Hepatocyte (in vitro differentiated cells): ENCODE measurements around the gene NUP214. TPM values are rescaled to one million over a fixed set of nuclear protein-coding genes. Genes with fewer than 3 reads are reported as not detected.

Source experiments
- DNase-seq: peaks from one replicate; pipeline ENCODE4 v3.0.0-alpha.2; 2016; ENCODE audit warnings: low spot score
- H2AFZ ChIP-seq: fragments of 200-600 bp; sonication (generic); 2 replicates; pipeline ENCODE4 v1.6.0; 2016; ENCODE audit warnings: antibody characterized with exemption, mild to moderate bottlenecking
- H3K27ac ChIP-seq: fragments of 200-600 bp; sonication (generic); 2 replicates; pipeline ENCODE4 v1.5.1; 2016; ENCODE audit warnings: mild to moderate bottlenecking
- H3K27me3 ChIP-seq: fragments of 200-600 bp; sonication (generic); 2 replicates; pipeline ENCODE4 v1.6.1; 2016
- H3K36me3 ChIP-seq: fragments of 200-600 bp; sonication (generic); replicated peaks from 2 replicates; pipeline ENCODE4 v1.5.1; 2016; ENCODE audit warnings: low read depth; ENCODE audit not compliant: insufficient read depth
- H3K4me1 ChIP-seq: fragments of 200-600 bp; sonication (generic); 2 replicates; pipeline ENCODE4 v1.5.1; 2016; ENCODE audit warnings: mild to moderate bottlenecking, moderate library complexity; ENCODE audit not compliant: insufficient read depth
- H3K4me2 ChIP-seq: fragments of 200-600 bp; sonication (generic); 2 replicates; pipeline ENCODE4 v1.6.0; 2016
- H3K4me3 ChIP-seq: fragments of 200-600 bp; sonication (generic); 2 replicates; pipeline ENCODE4 v1.5.1; 2016; ENCODE audit warnings: mild to moderate bottlenecking
- H3K79me2 ChIP-seq: fragments of 200-600 bp; sonication (generic); 2 replicates; pipeline ENCODE4 v1.6.0; 2017; ENCODE audit warnings: mild to moderate bottlenecking
- H3K9me2 ChIP-seq: fragments of 200-600 bp; sonication (generic); replicated peaks from 2 replicates; pipeline ENCODE4 v1.6.0; 2017; ENCODE audit warnings: mild to moderate bottlenecking; ENCODE audit not compliant: insufficient read depth
- H3K9me3 ChIP-seq: fragments of 200-600 bp; sonication (generic); 2 replicates; pipeline ENCODE4 v1.5.1; 2016; ENCODE audit warnings: low read depth, mild to moderate bottlenecking
- H4K20me1 ChIP-seq: fragments of 200-600 bp; sonication (generic); 2 replicates; pipeline ENCODE4 v1.6.0; 2016; ENCODE audit warnings: mild to moderate bottlenecking; ENCODE audit not compliant: insufficient read depth, poor library complexity, severe bottlenecking
- EZH2 ChIP-seq: fragments of 200-600 bp; sonication (generic); IDR thresholded peaks from 2 replicates; pipeline ENCODE4 v1.6.1; 2016; ENCODE audit warnings: antibody characterized with exemption, mild to moderate bottlenecking, borderline replicate concordance
- EZH2phosphoT487 ChIP-seq: fragments of 200-600 bp; sonication (generic); IDR thresholded peaks from one replicate; pipeline ENCODE4 v1.6.1; 2018; ENCODE audit warnings: antibody characterized with exemption, mild to moderate bottlenecking, low read depth, moderate library complexity; ENCODE audit not compliant: unreplicated experiment, severe bottlenecking
- whole genome bisulfite sequencing: methylation state at CpG from one replicate; pipeline ENCODE4 v1.1.6; 2016; ENCODE audit warnings: low lambda C conversion rate; ENCODE audit errors: missing lambda C conversion rate; 5-methylcytosine and 5-hydroxymethylcytosine counted together
- polyA plus RNA-seq: library from polyadenylated mRNA; unstranded; fragments of >200 nt; fragmentation: Nextera tagmentation; extraction: Ambion mirVana; gene quantifications from 2 replicates; pipeline ENCODE4 v1.2.1, GENCODE V29; 2016
- total RNA-seq: library from RNA; depleted of rRNA; stranded (reverse); fragments of >200 nt; gene quantifications from 2 replicates; pipeline ENCODE4 v1.2.3, GENCODE V29; 2014
- TF ChIP-seq, protein P1 (sequence below): fragments of 200-600 bp; sonication (generic); IDR thresholded peaks from 2 replicates; pipeline ENCODE4 v1.5.1; 2016; ENCODE audit warnings: antibody characterized with exemption, mild to moderate bottlenecking; ENCODE audit not compliant: poor library complexity

The NUP214 gene
- total and polyA plus RNA-seq, 2 experiments from 2014 or later: 13.7 to 18.1 TPM

DNA sequence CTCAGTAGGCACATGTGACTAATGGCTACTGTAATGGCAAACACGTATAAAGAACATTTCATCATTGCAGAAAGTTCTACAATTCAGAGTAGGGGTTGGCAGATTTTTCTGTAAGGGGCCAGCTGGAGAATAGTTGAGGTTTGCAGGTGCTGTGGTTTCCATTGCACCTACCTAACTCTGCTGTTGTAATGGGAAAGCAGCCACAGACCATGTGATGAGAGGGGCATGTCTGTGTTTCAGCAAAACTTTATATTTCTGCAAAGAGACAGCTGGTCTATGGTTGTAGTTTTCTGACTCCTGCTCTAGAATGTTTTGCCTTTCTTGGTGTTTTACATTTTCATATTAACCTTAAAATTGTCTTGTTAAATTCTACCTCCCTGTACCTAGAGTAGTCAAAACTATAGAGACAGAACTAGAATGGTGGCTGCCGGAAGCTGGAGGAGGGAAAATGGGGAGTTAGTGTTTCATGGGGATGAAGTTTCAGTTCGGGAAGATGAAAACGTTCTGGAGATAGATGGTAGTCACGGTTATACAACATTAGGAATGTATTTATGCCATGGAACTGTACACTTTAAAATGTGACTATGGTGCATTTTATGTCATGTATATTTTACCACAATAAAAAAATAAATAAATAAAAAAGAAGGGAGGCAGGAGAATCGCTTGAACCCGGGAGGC lies 44.3 kb downstream of the NUP214 start:
- Histone ChIP-seq H3K4me3 (no peak overlapping the region), H3K27me3 (no peaks in the 10 kb centered on the region), H3K27ac (no peak overlapping the region), H2AFZ (no peak overlapping the region), H3K9me2 (no peaks in the 10 kb centered on the region), H4K20me1 (no peaks in the 10 kb centered on the region), H3K4me1 (no peaks in the 10 kb centered on the region), H3K4me2 (no peak overlapping the region), H3K9me3 (no peaks in the 10 kb centered on the region), H3K79me2 (peaks cover 11% of the 10 kb centered on the region), H3K36me3 (no peaks in the 10 kb centered on the region)
- TF ChIP-seq EZH2 (no peak), EZH2phosphoT487 (no peak)
- TF ChIP-seq, protein P1, sequence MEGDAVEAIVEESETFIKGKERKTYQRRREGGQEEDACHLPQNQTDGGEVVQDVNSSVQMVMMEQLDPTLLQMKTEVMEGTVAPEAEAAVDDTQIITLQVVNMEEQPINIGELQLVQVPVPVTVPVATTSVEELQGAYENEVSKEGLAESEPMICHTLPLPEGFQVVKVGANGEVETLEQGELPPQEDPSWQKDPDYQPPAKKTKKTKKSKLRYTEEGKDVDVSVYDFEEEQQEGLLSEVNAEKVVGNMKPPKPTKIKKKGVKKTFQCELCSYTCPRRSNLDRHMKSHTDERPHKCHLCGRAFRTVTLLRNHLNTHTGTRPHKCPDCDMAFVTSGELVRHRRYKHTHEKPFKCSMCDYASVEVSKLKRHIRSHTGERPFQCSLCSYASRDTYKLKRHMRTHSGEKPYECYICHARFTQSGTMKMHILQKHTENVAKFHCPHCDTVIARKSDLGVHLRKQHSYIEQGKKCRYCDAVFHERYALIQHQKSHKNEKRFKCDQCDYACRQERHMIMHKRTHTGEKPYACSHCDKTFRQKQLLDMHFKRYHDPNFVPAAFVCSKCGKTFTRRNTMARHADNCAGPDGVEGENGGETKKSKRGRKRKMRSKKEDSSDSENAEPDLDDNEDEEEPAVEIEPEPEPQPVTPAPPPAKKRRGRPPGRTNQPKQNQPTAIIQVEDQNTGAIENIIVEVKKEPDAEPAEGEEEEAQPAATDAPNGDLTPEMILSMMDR: no peak
- no peak for DNase-seq
- WGBS: 95% methylated on average over 7 of the region's 7 CpGs

DNA sequence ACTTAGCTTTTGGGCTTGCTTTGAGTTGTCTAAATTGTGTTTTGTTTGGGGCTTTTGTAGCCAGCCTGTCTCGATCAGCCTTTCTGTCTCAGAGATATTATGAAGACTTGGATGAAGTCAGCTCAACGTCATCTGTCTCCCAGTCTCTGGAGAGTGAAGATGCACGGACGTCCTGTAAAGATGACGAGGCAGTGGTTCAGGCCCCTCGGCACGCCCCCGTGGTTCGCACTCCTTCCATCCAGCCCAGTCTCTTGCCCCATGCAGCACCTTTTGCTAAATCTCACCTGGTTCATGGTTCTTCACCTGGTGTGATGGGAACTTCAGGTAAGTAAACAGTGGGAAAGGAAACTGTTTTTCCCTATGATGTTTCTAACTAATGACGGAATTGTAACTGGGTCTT lies 48.6 kb downstream of the NUP214 start:
- no peak overlapping the region for H2AFZ ChIP-seq
- peaks cover under 1% of the 10 kb centered on the region for H3K4me1 ChIP-seq
- no peaks in the 10 kb centered on the region for H3K36me3 ChIP-seq
- no peaks in the 10 kb centered on the region for H3K27me3 ChIP-seq
- DNase-seq: no peak
- no peak overlapping the region for H3K4me2 ChIP-seq
- H3K9me3 ChIP-seq: no peaks in the 10 kb centered on the region
- no peak overlapping the region for H3K27ac ChIP-seq
- no peak for TF ChIP-seq EZH2phosphoT487
- no peak for TF ChIP-seq EZH2
- TF ChIP-seq, protein P1: no peak
- WGBS: 98% methylated on average over 10 of the region's 10 CpGs
- no peak overlapping the region for H3K4me3 ChIP-seq
- peaks cover 8% of the 10 kb centered on the region for H3K79me2 ChIP-seq
- H4K20me1 ChIP-seq: no peaks in the 10 kb centered on the region
- no peaks in the 10 kb centered on the region for H3K9me2 ChIP-seq

DNA sequence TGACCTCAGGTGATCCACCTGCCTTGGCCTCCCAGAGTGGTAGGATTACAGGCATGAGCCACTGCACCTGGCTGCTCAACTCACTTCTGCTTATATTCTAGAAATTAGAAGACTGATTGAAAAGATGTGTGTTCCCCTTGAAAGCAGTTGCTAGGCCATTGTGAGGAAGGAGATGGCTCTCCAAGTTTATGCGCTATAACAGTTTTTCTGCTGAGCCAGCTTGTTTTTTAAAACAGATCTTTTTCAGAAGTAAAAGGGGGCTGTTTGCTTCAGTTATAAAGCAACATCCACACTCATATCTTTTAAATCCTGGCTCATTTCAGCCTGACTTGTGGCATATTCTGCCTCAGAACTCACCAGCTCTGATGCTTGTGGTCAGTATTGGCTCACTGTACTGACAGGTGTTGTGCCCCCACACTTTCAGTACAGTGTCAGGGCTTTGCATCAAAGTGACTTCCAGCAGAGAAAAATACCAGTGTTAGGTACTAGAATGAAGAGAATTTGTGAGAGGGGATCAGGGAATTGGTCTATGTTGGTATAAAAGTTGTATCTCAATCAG lies 49.4 kb downstream of the NUP214 start:
- Histone ChIP-seq H4K20me1 (no peaks in the 10 kb centered on the region), H3K27ac (no peak overlapping the region), H3K4me1 (peaks cover 5% of the 10 kb centered on the region), H3K27me3 (no peaks in the 10 kb centered on the region), H3K9me3 (no peaks in the 10 kb centered on the region), H3K9me2 (no peaks in the 10 kb centered on the region), H3K4me2 (no peak overlapping the region), H3K4me3 (no peak overlapping the region), H3K79me2 (peaks cover 8% of the 10 kb centered on the region), H2AFZ (no peak overlapping the region), H3K36me3 (no peaks in the 10 kb centered on the region)
- no peak for DNase-seq
- WGBS: 97% methylated on average over 1 of the region's 1 CpG
- TF ChIP-seq EZH2 (no peak), EZH2phosphoT487 (no peak)
- TF ChIP-seq, protein P1: no peak
